ENCODE data around the gene GID8.
"Not testable (repeated sequence)": the region's sequence is repeated elsewhere in the genome, so short reads cannot be mapped to it uniquely, and the experiment has no call there.

Gene GID8

DNA sequence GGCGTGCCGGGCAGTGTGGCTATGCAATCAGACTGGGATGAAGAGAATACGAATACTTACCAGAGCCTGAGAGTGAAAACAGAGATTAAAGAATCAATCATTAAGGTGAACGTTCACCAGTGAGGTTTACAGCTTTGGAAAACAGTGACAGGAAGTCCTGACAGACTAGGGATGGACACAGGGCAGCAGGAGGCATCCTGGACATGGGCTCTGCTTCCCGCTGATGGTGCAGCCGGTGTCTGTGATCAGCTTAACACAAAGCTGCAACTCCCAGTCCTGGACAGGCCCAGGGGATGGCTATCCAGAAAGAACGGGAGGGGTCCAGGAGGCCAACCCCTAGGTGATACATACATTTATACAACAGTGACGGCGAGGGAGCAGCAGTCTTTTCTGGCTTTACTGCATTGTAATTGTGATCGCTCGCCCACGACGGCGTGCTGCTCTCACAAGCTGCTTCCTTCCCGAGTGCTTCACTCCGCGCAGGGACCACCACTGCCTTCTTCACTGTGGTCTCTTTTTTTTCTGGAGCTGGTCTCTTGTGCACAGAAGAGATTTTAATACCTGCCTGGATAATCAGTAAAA, 32.3 kb upstream of the GID8 start:
- DNase-seq = no peak

- no peak for DNase-seq
Measured at GRCh38 chr20:62906209-62906608, 31.7 kb upstream of the GID8 start.

GRCh38 chr20:62906647-62907375, 31.1 kb upstream of the GID8 start:
- no peak for DNase-seq

GRCh38 chr20:62907384-62908317, 30.3 kb upstream of the GID8 start:
- DNase-seq = peak; percentile 53

- no peak for DNase-seq
Measured at GRCh38 chr20:62908971-62909791, 28.8 kb upstream of the GID8 start.

DNA sequence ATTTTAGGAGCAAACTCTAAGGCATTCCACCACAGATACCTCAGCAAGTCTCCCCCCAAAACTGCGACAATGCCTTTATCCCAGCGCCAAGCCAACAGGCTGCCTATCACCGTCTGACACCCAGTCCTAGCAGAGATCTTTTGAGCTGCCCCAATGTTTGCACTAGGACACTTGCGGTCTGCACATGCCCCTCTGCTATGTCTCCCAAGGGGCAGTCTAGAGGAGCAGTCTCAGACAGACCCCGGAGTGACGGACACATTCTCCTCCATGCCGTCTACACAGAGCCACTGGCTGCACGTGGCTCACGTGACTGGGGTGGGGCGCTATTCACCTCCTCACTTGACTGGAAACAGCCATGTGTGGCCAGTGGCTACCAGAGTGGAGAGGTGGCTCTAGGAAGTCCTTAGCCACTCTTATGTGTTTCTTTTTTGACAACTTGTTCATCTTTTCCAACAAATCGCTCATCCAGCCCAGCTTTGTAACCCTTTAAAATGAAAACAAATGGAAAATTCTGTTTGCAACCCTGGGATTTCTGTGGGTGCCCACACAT, 27.7 kb upstream of the GID8 start:
- no peak for DNase-seq

DNA sequence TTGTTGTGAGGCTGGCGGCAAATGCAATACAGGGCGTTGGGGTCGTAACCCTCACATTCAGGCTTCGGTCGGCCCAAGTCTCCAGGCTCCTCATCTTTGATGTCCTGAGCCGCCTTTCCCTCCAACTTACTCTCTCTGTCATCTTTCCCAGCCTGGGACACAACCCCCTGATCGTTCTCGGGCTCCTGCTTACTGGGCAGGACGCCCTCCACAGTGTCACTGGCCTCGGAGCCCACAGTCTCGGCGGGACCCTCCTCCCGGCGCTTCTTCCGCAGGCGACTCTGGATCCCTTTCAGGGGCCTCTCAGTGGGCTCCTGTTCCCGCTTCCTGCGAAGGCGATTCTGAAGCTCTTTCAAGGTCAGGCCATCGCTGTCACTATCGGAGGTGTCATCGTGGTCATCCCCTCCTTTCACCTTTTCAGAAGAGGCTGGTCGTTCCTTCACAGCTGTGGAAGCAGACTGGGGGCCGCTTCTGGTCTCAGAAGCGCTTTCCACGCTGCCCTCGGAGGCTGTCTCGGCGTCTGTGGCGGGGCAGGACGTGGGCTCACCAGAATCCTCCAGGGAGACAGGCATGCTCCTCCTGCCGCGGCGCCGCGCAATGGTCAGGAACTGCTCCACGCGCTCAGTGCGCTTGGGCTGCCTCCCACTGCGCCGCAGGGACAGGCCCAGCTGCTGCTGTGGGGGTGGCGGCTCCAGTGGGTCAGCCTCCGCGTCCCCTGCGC, 27.0 kb upstream of the GID8 start:
- no peak for DNase-seq

DNA sequence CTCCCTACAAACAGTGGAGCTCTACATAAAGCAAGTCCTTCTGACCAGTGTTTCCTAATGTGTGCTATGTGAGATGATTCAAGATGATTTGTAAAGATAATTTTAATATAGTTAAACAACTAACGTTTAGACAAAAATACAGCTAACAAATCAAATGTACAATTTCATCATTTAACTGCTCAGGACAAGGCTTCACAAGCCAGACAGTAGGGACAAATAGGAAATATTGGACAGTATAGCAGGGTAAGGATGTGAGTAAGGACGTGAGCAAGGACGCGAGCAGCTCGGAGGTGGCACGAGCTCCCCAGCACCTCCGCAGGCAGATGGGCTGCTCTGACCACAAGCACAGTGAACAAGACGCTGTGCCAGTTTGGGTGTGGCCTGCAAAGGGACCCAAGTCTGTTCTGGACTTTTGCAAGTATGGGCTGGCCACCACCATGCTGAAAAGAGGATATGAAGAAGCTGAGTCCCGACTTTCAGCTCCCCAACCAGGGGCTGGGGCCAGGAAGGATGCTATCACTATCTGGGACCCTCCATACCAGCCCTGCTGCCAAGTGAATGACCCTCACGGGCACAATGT, 26.2 kb upstream of the GID8 start:
- no peak for DNase-seq

- no peak for DNase-seq
Measured at GRCh38 chr20:62913043-62913630, 24.8 kb upstream of the GID8 start.

DNA sequence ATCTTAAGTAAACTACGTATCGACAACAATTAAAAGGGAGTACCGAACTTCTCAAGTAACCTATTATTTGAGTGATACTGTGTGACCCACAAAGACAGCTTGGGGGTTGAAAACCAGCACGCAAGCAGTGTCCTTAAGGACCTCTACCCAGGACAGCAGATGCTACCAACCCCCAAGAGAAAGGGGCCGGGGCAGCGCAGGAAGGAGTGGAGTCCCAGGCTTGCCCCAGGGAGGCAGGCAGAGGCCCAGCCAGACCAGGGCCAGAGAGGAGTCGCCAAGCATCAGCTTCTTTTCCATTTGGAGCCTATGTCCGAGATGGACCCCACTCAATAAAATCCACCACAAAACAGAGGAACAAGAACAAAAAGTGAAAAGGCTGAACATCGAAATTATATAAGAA, 23.5 kb upstream of the GID8 start:
- no peak for DNase-seq

GRCh38 chr20:62914970-62915457, 22.9 kb upstream of the GID8 start:
- peak; percentile 43 for DNase-seq

DNA sequence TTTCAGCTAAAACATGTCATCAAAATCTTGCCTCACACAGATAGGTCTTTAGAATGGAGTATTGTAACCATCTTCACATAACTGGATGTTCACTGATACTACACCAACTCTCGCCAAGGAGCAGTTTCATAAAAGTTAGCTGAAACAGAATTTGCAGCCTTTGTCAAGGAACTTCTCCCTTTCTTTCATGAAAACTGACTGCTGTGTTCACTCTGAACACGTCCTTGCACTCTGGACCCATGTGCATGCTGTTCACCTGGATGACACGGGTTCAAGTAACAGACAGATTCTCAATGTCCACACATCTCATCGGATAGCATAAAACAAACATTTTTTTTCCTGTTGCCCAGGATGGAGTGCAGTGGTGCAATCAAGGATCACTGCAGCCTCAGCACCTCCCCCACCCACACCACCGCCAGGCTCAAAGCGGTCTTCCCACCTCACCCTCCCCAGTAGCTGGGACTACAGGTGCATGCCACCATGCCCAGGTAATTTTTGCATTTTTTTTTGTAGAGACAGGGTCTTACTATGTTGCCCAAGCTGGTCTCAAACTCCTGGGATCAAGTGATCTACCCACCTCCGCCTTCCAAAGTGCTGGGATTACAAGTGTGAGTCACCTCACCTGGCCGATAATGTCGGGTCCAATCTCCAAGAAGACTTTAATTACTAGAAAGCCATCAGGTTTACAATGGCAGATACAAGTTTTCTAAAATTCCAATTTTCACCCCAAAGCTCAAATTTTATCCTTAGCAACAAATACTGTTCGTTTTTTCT, 21.1 kb upstream of the GID8 start:
- DNase-seq = no peak

GRCh38 chr20:62917720-62918119, 20.2 kb upstream of the GID8 start:
- DNase-seq = no peak

DNA sequence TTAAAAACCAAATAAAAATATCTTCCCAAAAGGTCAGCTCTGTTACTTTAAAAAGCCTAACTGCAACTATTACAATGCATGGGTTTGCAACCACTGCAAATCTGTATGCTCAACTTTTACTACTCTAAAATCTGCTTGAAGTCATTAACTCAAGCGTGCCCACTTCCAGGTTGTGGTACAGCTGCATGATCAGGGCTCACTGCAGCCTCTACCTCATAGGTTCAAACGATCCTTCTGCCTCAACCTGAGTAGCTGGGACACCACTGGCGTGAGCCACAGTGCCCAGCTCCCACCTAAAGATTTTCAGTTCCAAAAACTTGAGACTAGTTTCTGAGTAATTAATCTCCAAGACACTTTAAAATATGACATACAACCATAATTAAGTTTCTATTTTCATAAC, 19.8 kb upstream of the GID8 start:
- peak; percentile 35 for DNase-seq

DNA sequence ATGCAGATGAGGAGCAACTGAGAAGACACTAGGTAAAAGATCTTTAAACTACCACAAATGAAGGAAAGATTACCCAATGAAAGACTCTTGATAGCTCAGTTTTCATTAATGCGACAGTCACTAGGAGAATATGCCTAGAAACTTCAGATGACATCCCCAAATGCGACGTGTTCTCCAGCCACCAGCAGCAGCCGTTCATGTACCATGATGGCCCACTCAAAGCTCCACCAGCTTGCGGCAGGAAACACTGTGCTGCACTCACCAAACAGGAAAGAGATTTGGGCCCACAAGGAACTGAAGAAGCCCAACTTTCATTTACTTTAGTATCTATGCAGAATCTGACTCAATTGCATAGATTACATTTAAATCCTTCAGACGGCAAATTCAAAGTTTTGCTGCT, 19.1 kb upstream of the GID8 start:
- peak; percentile 68 for DNase-seq

DNA sequence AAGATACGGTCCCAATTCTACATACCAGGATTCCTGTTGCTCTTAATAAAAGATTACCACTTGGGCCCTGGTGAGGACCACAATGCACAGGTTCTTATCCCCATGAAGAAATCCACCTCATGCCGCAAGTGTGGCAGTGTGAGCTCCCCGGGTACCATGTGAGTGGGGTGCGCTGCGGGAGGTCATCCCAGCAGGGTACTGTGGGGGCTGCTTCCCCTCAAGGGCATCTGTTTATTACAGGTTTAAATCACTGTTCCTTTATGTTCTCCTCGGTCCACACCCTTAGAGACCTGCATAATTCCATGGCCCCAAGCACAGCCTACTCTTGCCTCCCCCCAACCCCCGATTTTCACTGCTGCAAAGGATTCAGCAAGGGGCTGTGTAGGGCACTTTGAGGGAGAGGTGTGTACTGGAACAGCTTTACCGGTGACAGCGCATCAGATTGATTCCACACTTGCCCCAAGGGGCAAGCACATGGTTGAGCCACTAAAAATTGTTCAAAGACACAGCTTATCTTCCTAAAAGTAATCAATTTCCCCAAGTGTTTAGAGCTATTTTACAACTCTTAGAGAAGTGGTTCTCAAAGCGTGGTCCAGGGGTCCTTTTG, 17.8 kb upstream of the GID8 start:
- no peak for DNase-seq

GRCh38 chr20:62921119-62921687, 16.7 kb upstream of the GID8 start:
- DNase-seq = peak; percentile 79

DNA sequence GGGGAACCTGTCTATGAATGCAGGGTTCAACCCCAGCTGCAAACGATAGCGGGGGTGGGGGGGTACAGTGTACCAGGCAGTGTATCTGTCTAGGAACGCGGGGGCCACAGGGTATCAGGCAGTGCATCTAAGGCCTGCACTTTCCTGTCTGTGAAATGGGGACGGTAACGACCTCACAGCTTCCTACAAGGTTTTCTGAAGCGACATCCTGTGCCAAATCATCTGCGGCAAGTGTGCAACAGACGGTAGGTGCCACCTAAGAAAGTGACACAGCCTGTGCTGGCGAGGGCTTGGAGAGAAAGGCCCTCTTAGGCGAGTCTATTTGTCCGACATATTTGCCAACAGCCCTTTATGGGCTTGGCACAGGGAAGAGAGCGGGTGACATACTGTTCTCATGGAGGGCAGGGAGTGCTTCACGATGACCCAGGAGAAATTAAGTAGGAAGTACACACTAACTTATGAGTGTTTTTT, 15.5 kb upstream of the GID8 start:
- peak; percentile 76 for DNase-seq

- DNase-seq = not testable (repeated sequence)
Measured at GRCh38 chr20:62923059-62923668, 14.8 kb upstream of the GID8 start.
